Fibroblast of lung (primary cell): ENCODE results near the gene TSPAN31.
A peak's percentile ranks its signal among the peaks of the same experiment; 100 is the strongest.

Source experiments
- CTCF ChIP-seq, 2 donors: IDR thresholded peaks in 1 of 2; conservative IDR thresholded peaks in 1 of 2; 1 replicate in 1 of 2; 2 replicates in 1 of 2; pipeline ENCODE4 v1.5.1; 2011 to 2012; ENCODE audit warnings: low read length in 2 of 2, control low read depth in 1 of 2, inconsistent platforms in 1 of 2, low read depth in 1 of 2, mild to moderate bottlenecking in 1 of 2
- EZH2 ChIP-seq: IDR thresholded peaks from 2 replicates; pipeline ENCODE4 v1.5.1; 2012; ENCODE audit warnings: low read length, control low read depth, mild to moderate bottlenecking; ENCODE audit errors: missing control alignments

- no peak for TF ChIP-seq CTCF (conservative IDR thresholded peaks at IDR 0.05 in 1 of 2, IDR thresholded peaks at IDR 0.05 in 1 of 2; ENCODE audit: low read depth in 1 of 2, low read length in 2 of 2)
- peak; percentile 71 for TF ChIP-seq EZH2
Measured at GRCh38 chr12:57765698-57766463, 21.0 kb downstream of the TSPAN31 start.
